22Rv1 (cell line): ENCODE results near the gene TMEM143.

ENCODE experiments used
- CTCF ChIP-seq: fragments of 450-650 bp; IDR thresholded peaks from 2 replicates; pipeline ENCODE4 v1.5.1; 2017; ENCODE audit warnings: mild to moderate bottlenecking
- ZFX ChIP-seq: fragments of 450-650 bp; IDR thresholded peaks from 2 replicates; pipeline ENCODE4 v1.6.1; 2017; ENCODE audit warnings: antibody characterized with exemption, borderline replicate concordance

- TF ChIP-seq CTCF (no peak), ZFX (no peak)
Observed at GRCh38 chr19:48344892-48345291, 18.8 kb downstream of the TMEM143 start.
